Stimulated activated CD8-positive, alpha-beta memory T cell treated with anti-CD3 and anti-CD28 coated beads, Interleukin-4, amount 100 ng/mL, for 48 hours (primary cell): Measurements from ENCODE around the gene CHST5.
A peak's percentile ranks its signal among the peaks of the same experiment; 100 is the strongest.
"Not testable (repeated sequence)": the region's sequence is repeated elsewhere in the genome, so short reads cannot be mapped to it uniquely, and the experiment has no call there.

Experiments
- DNase-seq: peaks from one replicate; pipeline ENCODE4 v3.0.0-alpha.2; 2020

The CHST5 gene

DNA sequence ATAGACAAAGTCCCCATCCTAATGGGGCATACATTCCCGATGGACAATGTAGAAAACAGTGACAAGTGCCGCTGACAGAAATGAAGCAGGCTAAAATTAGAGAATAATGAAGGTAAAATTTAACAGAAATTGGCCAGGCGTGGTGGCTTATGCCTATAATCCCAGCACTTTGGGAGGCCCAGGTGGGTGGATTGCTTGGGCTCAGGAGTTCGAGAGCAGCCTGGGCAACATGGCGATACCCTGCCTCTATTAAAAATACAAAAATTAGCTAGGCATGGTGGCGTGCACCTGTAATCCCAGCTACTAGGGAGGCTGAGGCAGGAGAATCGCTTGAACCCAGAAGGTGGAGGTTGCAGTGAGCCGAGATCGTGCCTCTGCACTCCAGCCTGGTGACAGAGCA is 12.5 kb upstream of the CHST5 start:
- not testable (repeated sequence) for DNase-seq

DNA sequence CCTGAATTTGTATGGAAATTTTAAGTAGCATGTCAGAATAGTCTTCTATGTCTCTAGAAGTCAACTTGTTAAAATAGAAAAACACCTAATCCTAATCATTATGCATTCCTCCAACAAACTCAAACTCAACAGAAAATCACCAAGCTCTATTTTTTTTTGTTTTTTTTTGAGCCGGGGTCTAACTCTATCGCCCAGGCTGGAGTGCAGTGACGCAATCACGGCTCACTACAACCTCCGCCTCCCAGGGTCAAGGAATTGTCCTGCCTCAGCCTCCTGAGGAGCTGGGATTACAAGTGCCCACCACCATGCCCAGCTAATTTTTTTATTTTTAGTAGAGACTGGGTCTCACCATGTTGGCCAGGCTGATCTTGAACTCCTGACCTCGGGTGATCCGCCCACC is 10.4 kb upstream of the CHST5 start:
- no peak for DNase-seq

DNA sequence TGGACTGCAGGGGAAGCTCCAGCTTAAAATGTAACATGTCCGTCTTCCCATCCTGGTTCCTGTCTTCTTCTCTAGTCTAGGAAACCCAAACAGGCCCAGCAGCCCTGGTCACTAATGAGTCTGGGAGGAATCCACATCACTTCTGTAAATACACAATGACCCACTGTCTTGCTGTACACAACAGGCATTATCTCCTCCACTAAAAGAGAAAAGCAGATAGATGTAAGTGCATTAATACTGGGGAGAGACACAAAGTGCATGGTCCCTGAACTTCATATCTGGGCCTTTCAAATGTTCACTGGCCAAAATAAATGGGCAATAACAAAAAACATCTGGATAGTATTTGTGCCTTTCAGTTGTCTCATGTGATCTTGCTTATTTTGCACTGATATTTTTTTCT is 10.0 kb upstream of the CHST5 start:
- DNase-seq, result not testable (repeated sequence)

DNA sequence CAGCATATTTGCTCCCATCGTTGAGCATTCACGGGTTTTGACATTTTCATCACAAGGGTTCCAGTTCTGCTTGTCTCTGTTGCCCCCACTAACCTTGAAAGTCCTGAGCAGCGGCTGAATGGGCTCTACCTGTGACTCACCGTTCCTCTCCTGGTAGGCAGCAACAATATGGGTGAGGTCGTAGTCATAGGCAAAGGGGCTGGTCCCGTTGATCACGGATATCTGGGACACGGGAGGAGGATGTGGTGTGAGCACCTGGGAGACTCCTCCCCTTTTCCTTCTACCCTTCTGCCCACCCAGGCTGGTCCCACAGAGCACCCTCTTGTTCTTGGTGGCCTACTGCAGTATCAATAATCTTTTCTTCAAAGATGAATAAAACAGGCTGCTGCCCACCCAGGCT is 6.6 kb upstream of the CHST5 start:
- not testable (repeated sequence) for DNase-seq

DNA sequence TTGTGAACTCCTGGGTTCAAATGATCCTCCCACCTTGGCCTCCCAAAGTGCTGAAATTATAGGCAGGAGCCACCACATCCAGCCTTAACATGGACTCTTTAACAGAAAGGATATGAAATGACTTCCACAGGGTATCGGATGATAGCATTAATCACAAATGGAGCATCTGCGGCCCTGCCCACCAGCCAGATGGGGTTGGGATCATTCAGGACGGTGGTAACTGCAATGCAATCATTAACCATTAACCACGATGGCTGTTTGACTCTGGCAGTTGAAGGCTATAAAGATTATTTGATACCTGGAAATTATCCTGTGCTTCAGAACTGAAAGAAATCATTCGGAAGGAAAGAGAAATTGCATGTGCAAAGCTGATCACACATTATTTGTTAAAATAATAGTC is 5.3 kb upstream of the CHST5 start:
- no peak for DNase-seq

DNA sequence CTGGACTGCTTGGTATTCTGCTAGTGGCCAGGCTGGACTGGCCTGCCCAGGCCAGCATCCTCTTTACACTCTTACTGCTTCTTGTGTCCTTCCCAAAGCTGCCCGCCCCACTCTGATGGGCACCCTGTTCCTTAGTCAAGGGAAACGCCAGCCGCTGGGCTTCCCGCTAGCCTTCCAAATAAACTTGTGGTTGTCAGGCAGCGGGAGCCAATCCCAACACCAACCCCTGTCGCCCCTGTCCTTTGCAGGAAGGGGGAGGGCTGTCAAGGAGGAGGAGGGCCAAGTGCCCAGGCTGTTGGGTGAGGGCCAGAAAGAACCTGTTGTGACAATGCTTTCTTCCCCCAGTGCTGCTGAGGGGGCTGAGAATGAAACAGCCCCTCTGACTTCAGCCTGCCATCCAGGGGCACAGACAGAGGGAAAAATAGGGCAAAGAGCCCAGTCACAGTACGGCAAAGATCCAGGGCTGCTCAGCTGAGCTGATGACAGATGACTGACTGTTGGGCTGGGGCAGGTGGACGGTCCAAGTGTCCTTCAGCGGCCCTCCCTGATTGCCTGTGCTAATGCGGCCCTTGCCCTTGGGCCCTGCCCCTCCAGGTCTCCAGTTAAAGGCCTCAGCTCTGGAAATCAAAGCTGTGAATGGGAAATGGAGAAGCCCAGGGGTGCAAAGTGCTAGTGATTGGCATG is 3.1 kb upstream of the CHST5 start:
- DNase-seq, result not testable (repeated sequence)

DNA sequence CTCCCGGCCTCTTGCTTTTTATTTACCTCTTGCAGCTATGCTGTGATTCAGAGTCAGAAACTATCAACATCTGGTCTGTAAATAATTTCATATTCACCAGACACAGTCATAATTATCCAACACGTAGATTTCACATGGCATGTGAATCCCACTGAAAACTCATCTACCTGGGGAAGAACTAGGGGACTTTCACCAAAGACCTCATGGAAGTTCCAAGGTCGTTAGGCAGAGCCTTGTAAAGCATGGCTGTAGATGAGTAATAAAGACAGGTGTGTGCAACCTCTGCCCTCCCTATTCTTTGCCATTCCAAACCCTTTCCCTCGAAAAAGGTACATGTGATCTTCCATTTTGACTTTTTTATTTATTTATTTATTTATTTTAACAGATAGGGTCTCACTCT is 1.9 kb upstream of the CHST5 start:
- no peak for DNase-seq

DNA sequence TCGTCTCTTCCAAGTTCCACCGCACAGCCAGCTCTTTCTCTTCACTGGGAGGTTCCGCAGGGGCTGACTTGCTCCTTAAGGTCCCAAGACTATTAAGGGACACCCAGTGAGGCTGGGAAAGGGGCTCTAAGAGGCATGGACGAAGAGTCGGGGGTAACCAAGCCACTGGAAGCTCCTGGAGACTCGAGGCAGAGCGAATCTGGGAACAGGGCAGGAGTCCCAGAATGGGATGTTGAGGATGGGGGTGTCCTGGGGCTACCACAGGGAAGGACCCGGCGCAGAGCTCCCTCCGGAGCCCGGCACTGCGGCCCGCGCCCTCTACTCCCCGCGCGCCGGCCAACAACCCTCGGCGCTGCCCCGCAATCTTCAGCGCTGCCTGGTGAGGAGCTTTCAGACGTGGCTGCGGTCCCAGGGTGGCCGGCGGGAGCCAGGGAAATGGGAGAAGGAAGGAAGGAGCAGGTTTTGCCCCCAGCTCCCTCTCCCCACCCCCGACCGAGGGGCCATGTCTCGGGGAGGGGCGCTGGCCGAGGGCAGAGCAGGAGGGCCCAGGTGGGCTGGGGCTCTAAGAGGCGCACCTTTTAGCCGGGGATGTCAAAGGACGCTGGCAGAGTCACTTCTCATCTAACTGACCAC is 581 bp downstream of the CHST5 start:
- DNase-seq, result no peak

DNA sequence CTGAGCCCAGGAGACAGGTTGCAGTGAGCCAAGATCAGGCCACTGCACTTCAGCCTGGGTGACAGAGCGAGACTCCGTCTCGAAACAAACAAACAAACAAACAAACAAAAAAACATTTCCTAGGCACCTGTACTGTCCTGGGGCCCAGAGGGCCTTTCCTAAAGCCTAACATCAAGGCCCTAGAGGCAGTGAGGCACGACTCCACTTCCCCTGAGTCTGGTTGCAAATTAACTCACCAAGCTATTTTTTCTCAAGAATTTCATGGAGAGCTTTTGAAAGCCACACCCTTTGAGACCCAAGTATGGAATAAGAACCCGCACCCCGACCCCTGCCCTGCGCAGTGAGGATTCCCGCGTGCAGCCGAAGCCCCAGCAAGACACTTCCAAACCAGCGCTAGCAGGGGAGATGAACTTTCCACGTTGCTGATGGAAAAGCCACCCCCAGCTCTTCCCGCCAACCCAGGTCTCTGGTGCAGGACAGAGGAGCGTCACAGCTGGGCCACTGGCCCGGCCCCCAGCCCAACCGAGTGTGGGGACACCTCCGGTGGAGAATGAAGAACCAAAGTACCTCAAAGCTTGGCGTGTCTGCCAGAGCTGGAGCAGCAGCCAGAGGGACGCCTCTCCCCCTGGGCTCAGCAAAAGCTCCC is 1.2 kb downstream of the CHST5 start:
- no peak for DNase-seq

DNA sequence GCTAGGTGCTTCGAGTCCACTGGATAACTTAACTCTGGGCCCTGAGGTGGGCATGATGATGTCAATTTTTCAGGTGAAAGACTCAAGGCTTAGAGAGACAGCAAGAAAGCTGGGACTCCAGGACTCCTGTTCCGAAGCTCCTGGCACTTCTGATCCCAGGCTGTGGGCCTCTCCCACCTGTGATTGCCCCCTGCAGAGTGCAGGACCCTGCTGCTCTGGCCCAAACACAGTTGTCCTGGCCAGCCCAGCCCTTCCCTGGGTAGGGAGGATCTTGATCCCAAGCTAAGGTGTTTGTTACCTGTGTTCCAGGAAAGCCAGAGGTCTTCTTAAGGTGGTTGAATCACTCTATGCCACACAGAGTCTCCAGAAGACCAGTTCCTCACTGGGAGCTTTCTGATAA is 3.1 kb downstream of the CHST5 start:
- no peak for DNase-seq

DNA sequence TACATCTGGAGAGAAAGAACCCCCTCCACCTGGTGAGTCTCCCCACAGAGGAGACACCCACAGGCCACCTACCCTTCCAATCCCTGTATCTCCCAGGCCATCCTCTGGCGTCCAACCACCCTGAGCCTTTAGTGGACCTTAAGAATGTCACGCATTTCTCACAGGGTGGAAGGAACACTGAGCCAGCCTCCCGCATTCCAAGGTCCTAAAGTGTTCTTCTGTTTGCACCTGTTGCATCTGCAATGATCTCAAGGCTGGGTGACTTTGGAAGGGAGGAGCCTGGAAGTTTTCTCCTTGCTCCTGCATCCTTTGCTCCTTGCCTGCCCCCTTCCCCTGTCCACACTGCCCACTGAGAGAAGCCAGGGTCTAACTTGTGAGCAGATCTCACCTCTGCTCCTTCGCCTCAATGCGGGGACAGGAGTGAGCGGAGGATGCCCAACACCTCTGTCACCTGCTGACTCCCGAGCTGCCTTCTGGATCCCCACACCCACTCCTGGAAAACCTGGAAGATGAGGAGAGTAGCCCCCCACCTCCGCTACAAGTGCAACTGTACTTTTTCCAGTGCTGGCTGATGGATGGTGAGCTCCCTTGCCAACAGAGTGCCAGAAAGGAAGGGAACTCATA is 3.7 kb downstream of the CHST5 start:
- no peak for DNase-seq

DNA sequence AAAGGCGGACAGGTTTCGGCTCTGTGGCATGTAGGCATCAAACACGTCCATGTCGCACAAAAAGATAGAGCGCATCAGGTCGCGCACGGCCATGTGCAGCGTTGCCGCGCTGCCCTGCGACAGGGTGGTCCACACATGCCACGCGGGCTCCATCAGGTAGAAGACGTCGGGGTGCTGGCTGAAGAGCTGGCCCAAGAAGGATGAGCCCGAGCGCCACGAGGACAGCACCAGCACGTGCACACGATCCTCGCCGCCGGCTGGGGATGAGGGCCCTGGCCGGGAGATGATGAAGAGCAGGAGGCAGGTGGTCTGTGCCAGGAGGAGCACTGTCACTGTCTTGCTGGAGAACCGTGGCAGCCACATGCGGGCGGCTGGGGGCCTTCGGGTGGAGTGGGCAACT is 5.9 kb downstream of the CHST5 start:
- no peak for DNase-seq

DNA sequence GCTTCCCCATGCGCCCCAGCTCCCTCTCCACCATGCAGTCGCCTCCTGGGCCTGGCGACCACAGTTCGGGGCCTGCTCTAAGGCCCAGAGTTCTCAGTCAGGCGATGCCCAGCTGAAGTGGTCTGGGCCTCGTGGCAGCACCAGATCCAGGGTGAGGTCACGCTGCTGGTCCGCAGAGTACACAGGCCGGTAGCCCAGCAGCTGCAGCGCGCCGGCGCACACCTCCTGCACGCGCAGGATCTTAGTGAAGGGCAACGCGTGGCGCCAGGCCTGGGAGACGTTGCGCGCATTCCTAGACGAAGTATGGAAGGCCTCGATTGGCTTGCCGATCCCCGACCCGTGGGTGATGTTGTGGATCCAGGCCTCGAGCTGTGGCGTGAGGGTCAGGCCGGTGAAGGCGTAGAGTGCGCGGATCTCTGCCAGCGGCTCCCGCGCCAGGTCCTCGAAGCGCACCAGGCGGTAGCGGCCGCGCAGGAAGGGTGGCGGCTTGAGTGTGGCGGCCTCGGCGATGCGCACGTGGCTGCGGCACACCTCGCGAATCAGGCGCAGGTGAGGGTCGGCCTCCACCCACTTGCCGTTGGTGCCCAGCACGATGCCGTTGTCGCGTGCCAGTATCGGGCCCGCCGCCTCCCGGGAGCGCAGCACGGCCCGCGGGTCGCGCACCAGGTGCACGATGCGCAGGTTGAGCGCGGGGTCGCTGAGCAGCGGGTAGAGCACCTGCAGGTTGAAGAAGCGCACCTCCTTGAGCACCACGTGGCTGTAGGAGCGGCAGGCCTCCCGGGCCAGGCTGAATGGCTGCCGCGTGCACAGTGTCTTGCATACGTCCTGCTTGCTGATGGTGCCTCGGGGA is 6.6 kb downstream of the CHST5 start:
- no peak for DNase-seq

DNA sequence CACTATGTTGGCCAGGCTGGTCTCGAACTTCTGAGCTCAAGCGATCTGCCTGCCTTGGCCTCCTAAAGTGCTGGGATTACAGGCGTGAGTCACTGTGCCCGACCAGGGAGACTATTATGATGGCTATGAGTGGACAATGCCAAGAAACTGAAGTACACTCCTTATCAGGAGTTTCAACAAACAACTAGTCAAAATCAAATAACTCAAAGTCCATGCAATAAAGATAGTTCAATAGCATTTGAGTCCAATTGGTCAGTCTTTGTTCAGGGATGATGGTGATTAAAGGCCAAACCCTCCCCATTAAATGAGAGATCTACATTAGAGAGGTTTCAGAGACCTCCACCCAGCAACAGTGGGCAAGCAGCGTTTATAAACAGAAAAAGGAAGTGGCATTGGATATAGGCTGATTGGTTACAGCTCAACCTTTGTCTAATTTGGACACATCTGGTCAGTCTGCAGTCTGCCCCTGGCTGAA is 8.0 kb downstream of the CHST5 start:
- DNase-seq, result no peak

DNA sequence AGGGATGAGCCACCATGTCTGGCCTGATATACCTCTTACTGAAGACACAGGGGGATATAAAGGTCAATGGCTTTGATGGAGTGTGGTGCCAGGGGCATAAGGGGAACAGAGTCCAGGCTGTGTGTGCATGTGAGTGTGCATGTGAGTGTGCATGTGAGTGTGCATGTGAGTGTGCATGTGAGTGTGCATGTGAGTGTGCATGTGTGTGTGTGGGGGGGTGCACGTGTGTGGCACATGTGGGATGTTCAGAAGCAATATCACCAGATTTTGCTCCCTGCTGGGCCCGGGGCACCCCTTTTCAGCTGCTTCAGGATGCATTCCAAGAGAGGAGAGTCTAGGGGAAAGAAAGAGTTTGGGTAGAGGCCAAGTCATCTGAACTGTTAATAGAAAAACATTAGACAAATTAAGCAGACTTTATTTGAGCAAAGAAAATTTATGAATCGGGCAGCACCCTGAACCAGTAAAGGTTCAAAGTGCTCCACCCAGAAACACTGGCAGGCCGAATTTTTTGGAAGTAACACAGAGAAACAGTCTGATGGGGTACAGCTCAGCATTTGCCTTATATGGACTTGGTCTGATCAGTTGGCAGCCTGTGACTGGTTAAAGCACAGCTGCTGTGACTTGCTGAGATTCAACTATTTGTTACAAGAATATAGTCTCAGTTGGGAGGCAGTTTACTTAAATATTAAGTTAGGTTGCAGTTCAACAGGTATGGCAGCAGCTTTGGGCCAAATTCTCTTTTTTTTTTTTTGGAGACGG is 9.7 kb downstream of the CHST5 start:
- no peak for DNase-seq

DNA sequence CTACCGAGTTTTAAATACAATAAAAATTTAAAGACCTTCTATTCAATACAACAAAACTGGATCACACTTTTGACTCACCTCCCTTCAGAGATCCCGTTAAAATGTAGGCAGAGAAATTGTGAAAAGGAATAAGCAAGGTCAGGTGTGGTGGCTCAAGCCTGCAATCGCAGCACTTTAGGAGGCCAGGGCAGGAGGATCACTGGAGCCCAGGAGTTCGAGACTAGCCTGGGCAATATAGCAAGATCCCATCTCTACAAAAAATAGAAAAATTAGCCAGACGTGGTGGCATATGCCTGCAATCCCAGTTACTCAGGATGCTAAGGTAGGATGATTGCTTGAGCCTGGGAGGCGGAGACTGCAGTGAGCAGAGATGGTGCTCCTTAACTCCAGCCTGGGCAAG is 16.7 kb downstream of the CHST5 start:
- DNase-seq, result no peak

DNA sequence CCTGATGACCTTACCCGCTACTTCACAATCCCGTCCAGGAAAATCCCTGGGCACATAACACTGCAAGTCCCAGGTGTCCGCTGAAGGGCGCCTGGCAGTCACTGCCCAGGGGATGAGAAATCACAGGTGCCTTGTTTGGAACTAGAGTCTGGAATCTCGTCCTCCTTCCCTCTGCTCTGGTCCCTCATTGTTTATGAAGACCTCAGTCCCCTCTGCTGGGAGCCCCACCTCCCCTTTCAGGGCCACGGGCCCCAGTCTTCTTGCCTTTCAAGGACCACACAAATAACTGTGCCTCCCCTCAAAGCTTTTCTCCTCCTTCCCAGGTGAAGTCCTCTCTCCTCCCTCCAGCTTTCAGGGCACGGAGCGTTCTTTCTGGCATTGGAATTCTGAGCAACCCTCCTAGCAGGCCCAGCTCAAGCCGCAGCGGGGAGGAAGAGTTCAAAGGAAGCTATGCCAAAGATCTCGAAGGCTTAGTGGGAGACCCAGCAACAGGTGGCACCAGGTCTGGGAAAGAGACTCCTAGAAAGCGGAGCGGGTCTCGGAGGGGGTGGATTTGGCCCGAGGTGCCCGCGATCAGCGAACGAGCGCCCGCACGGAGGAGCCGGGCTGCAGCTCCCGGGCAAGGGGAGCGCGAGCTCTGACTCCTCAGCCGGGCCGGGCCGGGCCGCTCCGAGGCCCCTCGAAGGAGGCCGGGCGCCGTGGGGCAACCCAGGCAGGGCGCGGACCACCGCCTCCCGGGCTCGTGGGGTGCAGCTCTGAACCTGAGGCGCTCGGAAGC is 19.5 kb downstream of the CHST5 start:
- DNase-seq, result peak; percentile 41

DNA sequence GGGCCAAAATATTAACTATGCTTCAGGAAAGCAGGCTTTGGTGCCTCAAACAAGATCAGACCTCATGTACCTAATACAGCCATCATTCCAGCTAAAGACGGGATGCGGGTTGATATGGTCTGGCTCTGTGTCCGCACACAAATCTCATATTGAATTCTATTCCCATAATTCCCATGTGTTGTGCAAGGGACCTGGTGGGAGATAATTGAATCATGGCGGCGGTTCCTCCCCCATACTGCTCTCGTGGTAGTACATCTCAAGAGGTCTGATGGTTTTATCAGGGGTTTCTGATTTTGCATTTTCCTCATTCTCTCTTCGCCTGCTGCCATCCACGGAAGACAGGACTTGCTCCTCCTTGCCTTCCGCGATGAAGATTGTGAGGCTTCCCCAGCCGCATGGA is 21.6 kb downstream of the CHST5 start:
- DNase-seq, result no peak

DNA sequence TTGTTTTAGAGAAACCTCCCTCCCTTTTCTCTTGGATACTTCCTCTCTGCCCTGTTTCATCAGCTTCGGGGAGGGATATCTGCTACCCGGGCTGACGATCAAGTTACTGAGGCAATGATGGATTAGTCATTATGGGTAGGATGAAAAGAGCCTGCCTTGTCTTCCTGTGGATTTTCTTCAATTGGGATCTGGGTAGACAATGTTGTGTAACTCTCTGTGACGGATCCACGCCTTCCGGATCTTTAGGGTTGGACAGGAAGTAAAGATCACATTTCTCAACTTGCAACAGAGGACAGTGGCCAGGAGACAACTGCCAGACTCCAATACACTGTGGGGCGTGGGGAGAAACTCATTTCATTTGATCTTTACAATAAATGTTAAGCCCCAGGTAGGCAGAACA is 29.3 kb downstream of the CHST5 start:
- DNase-seq, result no peak

DNA sequence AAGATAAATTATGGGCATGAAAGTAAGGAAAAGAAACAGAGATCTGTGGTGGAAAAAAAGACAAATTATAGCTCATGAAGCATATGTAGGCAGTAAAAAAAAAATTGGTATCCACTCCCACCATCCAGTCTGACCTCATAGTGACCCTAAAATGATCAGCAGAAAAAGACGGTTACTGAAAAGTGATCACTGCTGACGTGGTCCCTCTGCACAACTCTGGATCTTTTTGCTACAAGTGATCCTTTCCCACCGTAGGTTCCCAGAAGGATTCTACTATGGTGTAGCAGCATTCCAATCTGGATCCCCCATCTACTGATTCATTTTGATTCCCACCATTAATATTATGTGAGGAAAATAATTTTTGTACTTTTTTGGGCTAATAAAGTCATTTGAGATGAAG is 29.8 kb downstream of the CHST5 start:
- no peak for DNase-seq

DNA sequence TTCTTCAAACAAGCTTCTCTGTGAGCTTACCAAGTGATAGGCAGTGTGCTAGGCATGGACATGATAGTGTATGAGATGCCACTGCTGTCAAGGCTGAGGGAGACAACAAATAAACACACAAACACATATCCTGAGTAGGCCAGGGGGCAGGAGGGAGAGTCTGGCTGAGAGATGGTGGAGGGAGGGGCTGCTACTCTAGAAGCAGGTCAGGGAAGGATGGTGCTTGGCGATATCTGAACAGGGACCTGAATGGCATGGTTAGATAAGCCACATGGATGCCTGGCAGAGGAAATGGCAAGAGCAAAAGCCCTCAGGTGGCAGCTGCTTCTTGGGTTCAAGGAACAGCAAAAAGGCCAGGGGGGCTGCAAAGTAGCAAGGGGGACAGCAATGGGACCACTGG is 32.1 kb downstream of the CHST5 start:
- DNase-seq, result no peak
